ENCODE data around the gene DAAM2.

- TF ChIP-seq, protein P1, sequence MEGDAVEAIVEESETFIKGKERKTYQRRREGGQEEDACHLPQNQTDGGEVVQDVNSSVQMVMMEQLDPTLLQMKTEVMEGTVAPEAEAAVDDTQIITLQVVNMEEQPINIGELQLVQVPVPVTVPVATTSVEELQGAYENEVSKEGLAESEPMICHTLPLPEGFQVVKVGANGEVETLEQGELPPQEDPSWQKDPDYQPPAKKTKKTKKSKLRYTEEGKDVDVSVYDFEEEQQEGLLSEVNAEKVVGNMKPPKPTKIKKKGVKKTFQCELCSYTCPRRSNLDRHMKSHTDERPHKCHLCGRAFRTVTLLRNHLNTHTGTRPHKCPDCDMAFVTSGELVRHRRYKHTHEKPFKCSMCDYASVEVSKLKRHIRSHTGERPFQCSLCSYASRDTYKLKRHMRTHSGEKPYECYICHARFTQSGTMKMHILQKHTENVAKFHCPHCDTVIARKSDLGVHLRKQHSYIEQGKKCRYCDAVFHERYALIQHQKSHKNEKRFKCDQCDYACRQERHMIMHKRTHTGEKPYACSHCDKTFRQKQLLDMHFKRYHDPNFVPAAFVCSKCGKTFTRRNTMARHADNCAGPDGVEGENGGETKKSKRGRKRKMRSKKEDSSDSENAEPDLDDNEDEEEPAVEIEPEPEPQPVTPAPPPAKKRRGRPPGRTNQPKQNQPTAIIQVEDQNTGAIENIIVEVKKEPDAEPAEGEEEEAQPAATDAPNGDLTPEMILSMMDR (conservative IDR thresholded peaks at IDR 0.05; ENCODE audit: low read depth, low read length): no peak
- TF ChIP-seq EZH2 (IDR thresholded peaks at IDR 0.05; ENCODE audit: borderline replicate concordance, low read depth, low read length, poor library complexity, severe bottlenecking): no peak
These were observed 60.1 kb downstream of the DAAM2 start for GRCh38 chr6:39852324-39852723.

Data from A673 (cell line).